ENCODE data around the gene DTD1. TPM values are rescaled to one million over a fixed set of nuclear protein-coding genes. Genes with fewer than 3 reads are reported as not detected.

Gene DTD1
- 52.4 and 97.8 TPM in 2 replicates for total RNA-seq

GRCh38 chr20:18587665-18588573, at the start of gene DTD1:
TSS of gene DTD1 (plus strand) at chr20:18588054. CDS start at chr20:18588073, 19 bp downstream.

GRCh38 chr20:18566892-18567738, 20.7 kb upstream of the DTD1 start, which contains the start of gene SMIM26:
TSS of gene SMIM26 (plus strand) at chr20:18567432. CDS start at chr20:18567479, 47 bp downstream.

GRCh38 chr20:18813483-18813882, 225.6 kb downstream of the DTD1 start, which contains the start of gene SCP2D1:
TSS of gene SCP2D1 (plus strand) at chr20:18813783. CDS start at chr20:18813816, 33 bp downstream.

Other genes with a start within 250 kb of the DTD1 start
- 0.56 and 1.2 TPM in 2 replicates for gene DZANK1, start 121.0 kb upstream of the DTD1 start, total RNA-seq
- 17.8 and 19.4 TPM in 2 replicates for gene POLR3F, start 120.7 kb upstream of the DTD1 start, total RNA-seq
- 10.2 and 11.0 TPM in 2 replicates for gene RBBP9, start 90.8 kb upstream of the DTD1 start, total RNA-seq
- gene SEC23B, start 80.1 kb upstream of the DTD1 start, total RNA-seq = 47.4 and 75.2 TPM in 2 replicates
- gene SMIM26, start 20.6 kb upstream of the DTD1 start, total RNA-seq = 75.2 and 96.4 TPM in 2 replicates
- gene SCP2D1, start 225.7 kb downstream of the DTD1 start, total RNA-seq = not detected in 2 replicates

Data from regular cardiac myocyte (primary cell).